Measurements from ENCODE around the gene TUT4.

- TF ChIP-seq, protein P1, sequence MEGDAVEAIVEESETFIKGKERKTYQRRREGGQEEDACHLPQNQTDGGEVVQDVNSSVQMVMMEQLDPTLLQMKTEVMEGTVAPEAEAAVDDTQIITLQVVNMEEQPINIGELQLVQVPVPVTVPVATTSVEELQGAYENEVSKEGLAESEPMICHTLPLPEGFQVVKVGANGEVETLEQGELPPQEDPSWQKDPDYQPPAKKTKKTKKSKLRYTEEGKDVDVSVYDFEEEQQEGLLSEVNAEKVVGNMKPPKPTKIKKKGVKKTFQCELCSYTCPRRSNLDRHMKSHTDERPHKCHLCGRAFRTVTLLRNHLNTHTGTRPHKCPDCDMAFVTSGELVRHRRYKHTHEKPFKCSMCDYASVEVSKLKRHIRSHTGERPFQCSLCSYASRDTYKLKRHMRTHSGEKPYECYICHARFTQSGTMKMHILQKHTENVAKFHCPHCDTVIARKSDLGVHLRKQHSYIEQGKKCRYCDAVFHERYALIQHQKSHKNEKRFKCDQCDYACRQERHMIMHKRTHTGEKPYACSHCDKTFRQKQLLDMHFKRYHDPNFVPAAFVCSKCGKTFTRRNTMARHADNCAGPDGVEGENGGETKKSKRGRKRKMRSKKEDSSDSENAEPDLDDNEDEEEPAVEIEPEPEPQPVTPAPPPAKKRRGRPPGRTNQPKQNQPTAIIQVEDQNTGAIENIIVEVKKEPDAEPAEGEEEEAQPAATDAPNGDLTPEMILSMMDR (IDR thresholded peaks at IDR 0.05; ENCODE audit: low read length), result no peak
- TF ChIP-seq EZH2 (optimal IDR thresholded peaks at IDR 0.05; ENCODE audit: low read depth, low read length), result no peak
These were observed 722 bp downstream of the TUT4 start for GRCh38 chr1:52552236-52552504.
